H1 (cell line): ENCODE results near the gene C1S. TPM values are rescaled to one million over a fixed set of nuclear protein-coding genes. Genes with fewer than 3 reads are reported as not detected.

Experiments used
- BRCA1 ChIP-seq: IDR thresholded peaks from 2 replicates; pipeline ENCODE4 v1.6.1; 2012; ENCODE audit warnings: low read depth, low read length, improper control_type of control experiment
- EGR1 ChIP-seq: IDR thresholded peaks from 2 replicates; pipeline ENCODE4 v1.6.1; 2011; ENCODE audit warnings: low read depth, low read length, borderline replicate concordance
- GTF2F1 ChIP-seq: IDR thresholded peaks from 2 replicates; pipeline ENCODE4 v1.6.1; 2012; ENCODE audit warnings: low read depth, low read length, improper control_type of control experiment, borderline replicate concordance
- HDAC2 ChIP-seq, 2 experiments: fragments of 300-600 bp in 1 of 2; sonication (generic) in 1 of 2; IDR thresholded peaks; 2 replicates each; pipeline ENCODE4 v1.6.1; 2011 to 2012; ENCODE audit warnings: low read depth in 2 of 2, low read length in 2 of 2, mild to moderate bottlenecking in 2 of 2, moderate library complexity in 2 of 2, borderline replicate concordance in 1 of 2, inconsistent platforms in 1 of 2
- JUN ChIP-seq: IDR thresholded peaks from 2 replicates; pipeline ENCODE4 v1.6.1; 2011; ENCODE audit warnings: low read depth, mild to moderate bottlenecking, improper control_type of control experiment, low read length
- NRF1 ChIP-seq: IDR thresholded peaks from 2 replicates; pipeline ENCODE4 v1.6.1; 2011; ENCODE audit warnings: mild to moderate bottlenecking, low read depth, low read length, improper control_type of control experiment
- POLR2A ChIP-seq, 2 experiments: IDR thresholded peaks; 1 replicate in 1 of 2; 2 replicates in 1 of 2; pipeline ENCODE4 v1.6.1; 2011; ENCODE audit warnings: low read depth in 2 of 2, low read length in 2 of 2, mild to moderate bottlenecking in 2 of 2; ENCODE audit errors: control extremely low read depth in 1 of 2
- RAD21 ChIP-seq, 2 experiments: IDR thresholded peaks in 1 of 2; conservative IDR thresholded peaks in 1 of 2; 2 replicates each; pipeline ENCODE4 v1.6.1; 2011; ENCODE audit warnings: low read depth in 2 of 2, low read length in 2 of 2, improper control_type of control experiment in 1 of 2, inconsistent platforms in 1 of 2, mild to moderate bottlenecking in 1 of 2, moderate library complexity in 1 of 2
- RFX5 ChIP-seq: IDR thresholded peaks from 2 replicates; pipeline ENCODE4 v1.6.1; 2011; ENCODE audit warnings: low read depth, low read length, improper control_type of control experiment, borderline replicate concordance
- SIX5 ChIP-seq: IDR thresholded peaks from 2 replicates; pipeline ENCODE4 v1.6.1; 2011; ENCODE audit warnings: mild to moderate bottlenecking, low read depth, low read length
- SP4 ChIP-seq: IDR thresholded peaks from 2 replicates; pipeline ENCODE4 v1.6.1; 2012; ENCODE audit warnings: low read length, inconsistent platforms
- SRF ChIP-seq: IDR thresholded peaks from 2 replicates; pipeline ENCODE4 v1.6.1; 2011; ENCODE audit warnings: mild to moderate bottlenecking, low read depth, low read length, moderate library complexity
- polyA plus RNA-seq, 7 experiments: library from polyadenylated mRNA; depleted of rRNA in 3 of 7; stranded (reverse) in 5 of 7; unstranded in 2 of 7; fragments of >200 nt in 5 of 7; fragments of 200-250 nt in 2 of 7; gene quantifications; 1 replicate in 5 of 7; 2 replicates in 1 of 7; 4 replicates in 1 of 7; pipeline versions ENCODE4 v1.2.1 to v1.2.3, GENCODE V29; 2011 to 2013; ENCODE audit warnings: missing spikeins in 2 of 7, mixed read lengths in 2 of 7
- total RNA-seq: library from RNA; stranded (reverse); fragmentation: NEBNext Ultra II Directional; extraction: Animal tissue kit (Norgen Biotek cat#: 25700); gene quantifications from 2 replicates; pipeline ENCODE4 v1.2.1, GENCODE V29; 2021
- TF ChIP-seq, protein P1 (sequence below): fragments of 300-600 bp; sonication (generic); IDR thresholded peaks from 2 replicates; pipeline ENCODE4 v1.7.1; 2012; ENCODE audit warnings: low read length, moderate library complexity, mild to moderate bottlenecking, inconsistent platforms; ENCODE audit not compliant: insufficient replicate concordance

Gene C1S
- total and polyA plus RNA-seq, 2 of the 8 experiments (the other 6 are each of a cell fraction or from before 2014, with no cell fraction given): 4.4 to 7.3 TPM

DNA sequence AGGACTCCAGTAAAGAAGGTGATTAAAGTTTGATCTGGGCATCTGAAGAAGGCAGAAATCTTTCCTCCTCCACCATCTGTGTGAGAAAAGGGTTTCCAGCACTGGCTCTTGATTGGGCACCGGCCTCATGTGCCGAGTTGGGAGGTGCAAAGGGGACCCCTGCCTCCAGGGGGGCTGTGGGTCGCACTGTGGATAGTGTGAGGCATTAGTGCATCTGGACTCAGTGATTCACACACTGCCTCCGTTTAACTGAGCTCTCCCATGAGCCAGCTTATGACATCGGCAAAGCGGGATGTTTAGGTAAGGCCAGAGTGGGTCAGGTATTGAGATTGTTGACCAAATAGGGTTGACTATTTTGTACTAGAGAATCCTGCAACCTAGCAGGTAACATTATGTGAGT, 8.9 kb downstream of the C1S start (continued):
- TF ChIP-seq, protein P1, sequence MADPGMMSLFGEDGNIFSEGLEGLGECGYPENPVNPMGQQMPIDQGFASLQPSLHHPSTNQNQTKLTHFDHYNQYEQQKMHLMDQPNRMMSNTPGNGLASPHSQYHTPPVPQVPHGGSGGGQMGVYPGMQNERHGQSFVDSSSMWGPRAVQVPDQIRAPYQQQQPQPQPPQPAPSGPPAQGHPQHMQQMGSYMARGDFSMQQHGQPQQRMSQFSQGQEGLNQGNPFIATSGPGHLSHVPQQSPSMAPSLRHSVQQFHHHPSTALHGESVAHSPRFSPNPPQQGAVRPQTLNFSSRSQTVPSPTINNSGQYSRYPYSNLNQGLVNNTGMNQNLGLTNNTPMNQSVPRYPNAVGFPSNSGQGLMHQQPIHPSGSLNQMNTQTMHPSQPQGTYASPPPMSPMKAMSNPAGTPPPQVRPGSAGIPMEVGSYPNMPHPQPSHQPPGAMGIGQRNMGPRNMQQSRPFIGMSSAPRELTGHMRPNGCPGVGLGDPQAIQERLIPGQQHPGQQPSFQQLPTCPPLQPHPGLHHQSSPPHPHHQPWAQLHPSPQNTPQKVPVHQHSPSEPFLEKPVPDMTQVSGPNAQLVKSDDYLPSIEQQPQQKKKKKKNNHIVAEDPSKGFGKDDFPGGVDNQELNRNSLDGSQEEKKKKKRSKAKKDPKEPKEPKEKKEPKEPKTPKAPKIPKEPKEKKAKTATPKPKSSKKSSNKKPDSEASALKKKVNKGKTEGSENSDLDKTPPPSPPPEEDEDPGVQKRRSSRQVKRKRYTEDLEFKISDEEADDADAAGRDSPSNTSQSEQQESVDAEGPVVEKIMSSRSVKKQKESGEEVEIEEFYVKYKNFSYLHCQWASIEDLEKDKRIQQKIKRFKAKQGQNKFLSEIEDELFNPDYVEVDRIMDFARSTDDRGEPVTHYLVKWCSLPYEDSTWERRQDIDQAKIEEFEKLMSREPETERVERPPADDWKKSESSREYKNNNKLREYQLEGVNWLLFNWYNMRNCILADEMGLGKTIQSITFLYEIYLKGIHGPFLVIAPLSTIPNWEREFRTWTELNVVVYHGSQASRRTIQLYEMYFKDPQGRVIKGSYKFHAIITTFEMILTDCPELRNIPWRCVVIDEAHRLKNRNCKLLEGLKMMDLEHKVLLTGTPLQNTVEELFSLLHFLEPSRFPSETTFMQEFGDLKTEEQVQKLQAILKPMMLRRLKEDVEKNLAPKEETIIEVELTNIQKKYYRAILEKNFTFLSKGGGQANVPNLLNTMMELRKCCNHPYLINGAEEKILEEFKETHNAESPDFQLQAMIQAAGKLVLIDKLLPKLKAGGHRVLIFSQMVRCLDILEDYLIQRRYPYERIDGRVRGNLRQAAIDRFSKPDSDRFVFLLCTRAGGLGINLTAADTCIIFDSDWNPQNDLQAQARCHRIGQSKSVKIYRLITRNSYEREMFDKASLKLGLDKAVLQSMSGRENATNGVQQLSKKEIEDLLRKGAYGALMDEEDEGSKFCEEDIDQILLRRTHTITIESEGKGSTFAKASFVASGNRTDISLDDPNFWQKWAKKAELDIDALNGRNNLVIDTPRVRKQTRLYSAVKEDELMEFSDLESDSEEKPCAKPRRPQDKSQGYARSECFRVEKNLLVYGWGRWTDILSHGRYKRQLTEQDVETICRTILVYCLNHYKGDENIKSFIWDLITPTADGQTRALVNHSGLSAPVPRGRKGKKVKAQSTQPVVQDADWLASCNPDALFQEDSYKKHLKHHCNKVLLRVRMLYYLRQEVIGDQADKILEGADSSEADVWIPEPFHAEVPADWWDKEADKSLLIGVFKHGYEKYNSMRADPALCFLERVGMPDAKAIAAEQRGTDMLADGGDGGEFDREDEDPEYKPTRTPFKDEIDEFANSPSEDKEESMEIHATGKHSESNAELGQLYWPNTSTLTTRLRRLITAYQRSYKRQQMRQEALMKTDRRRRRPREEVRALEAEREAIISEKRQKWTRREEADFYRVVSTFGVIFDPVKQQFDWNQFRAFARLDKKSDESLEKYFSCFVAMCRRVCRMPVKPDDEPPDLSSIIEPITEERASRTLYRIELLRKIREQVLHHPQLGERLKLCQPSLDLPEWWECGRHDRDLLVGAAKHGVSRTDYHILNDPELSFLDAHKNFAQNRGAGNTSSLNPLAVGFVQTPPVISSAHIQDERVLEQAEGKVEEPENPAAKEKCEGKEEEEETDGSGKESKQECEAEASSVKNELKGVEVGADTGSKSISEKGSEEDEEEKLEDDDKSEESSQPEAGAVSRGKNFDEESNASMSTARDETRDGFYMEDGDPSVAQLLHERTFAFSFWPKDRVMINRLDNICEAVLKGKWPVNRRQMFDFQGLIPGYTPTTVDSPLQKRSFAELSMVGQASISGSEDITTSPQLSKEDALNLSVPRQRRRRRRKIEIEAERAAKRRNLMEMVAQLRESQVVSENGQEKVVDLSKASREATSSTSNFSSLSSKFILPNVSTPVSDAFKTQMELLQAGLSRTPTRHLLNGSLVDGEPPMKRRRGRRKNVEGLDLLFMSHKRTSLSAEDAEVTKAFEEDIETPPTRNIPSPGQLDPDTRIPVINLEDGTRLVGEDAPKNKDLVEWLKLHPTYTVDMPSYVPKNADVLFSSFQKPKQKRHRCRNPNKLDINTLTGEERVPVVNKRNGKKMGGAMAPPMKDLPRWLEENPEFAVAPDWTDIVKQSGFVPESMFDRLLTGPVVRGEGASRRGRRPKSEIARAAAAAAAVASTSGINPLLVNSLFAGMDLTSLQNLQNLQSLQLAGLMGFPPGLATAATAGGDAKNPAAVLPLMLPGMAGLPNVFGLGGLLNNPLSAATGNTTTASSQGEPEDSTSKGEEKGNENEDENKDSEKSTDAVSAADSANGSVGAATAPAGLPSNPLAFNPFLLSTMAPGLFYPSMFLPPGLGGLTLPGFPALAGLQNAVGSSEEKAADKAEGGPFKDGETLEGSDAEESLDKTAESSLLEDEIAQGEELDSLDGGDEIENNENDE: no peak
- TF ChIP-seq GTF2F1: no peak
- TF ChIP-seq SP4: no peak
- no peak for TF ChIP-seq BRCA1
- TF ChIP-seq JUN: no peak
- no peak for TF ChIP-seq SIX5
- no peak for TF ChIP-seq HDAC2 (IDR thresholded peaks at IDR 0.05; ENCODE audit: borderline replicate concordance in 1 of 2, low read depth in 2 of 2, low read length in 2 of 2)
- TF ChIP-seq NRF1: no peak
- no peak for TF ChIP-seq RAD21 (IDR thresholded peaks at IDR 0.05 in 1 of 2, conservative IDR thresholded peaks at IDR 0.05 in 1 of 2; ENCODE audit: low read depth in 2 of 2, low read length in 2 of 2)
- TF ChIP-seq RFX5: no peak
- TF ChIP-seq POLR2A (IDR thresholded peaks at IDR 0.05; ENCODE audit: control extremely low read depth in 1 of 2, low read depth in 2 of 2, low read length in 2 of 2): no peak
- TF ChIP-seq SRF: no peak
- TF ChIP-seq EGR1: no peak
